Lower lobe of right lung (tissue), 2 donors: ENCODE data around the gene BCL11B. TPM values are rescaled to one million over a fixed set of nuclear protein-coding genes. Genes with fewer than 3 reads are reported as not detected.

ENCODE experiments used
- ATAC-seq, 2 donors: fragments of 200-7000 bp; cut with Tn5 transposase; one replicate each; pipeline ENCODE4 v1.9.1; 2020 to 2022; ENCODE audit warnings: mild to moderate bottlenecking in 2 of 2, moderate library complexity in 2 of 2
- DNase-seq: peaks from one replicate; pipeline ENCODE4 v3.0.0-alpha.2; 2020
- H3K27ac ChIP-seq: fragments of 200-600 bp; one replicate; pipeline ENCODE4 v1.8.0; 2022
- H3K27me3 ChIP-seq: fragments of 200-600 bp; one replicate; pipeline ENCODE4 v1.8.0; 2022; ENCODE audit warnings: low read depth
- H3K36me3 ChIP-seq: fragments of 200-600 bp; one replicate; pipeline ENCODE4 v1.8.0; 2022; ENCODE audit warnings: mild to moderate bottlenecking
- H3K4me1 ChIP-seq: fragments of 200-600 bp; one replicate; pipeline ENCODE4 v1.8.0; 2022
- H3K4me3 ChIP-seq: fragments of 200-600 bp; one replicate; pipeline ENCODE4 v1.8.0; 2022; ENCODE audit warnings: mild to moderate bottlenecking
- H3K9me3 ChIP-seq: fragments of 200-600 bp; one replicate; pipeline ENCODE4 v1.8.0; 2022
- intact Hi-C: fragments of 100-400 bp; cut with DNase I; formaldehyde crosslinking; loops from one replicate; pipeline ENCODE4 v1.11.0; 2022
- total RNA-seq: library from RNA; stranded (reverse); fragmentation: NEBNext Ultra II Directional; extraction: Animal tissue kit (Norgen Biotek cat#: 25700); gene quantifications from one replicate; pipeline ENCODE4 v1.2.1, GENCODE V29; 2021
- TF ChIP-seq, protein P1 (sequence below): fragments of 200-600 bp; IDR thresholded peaks from one replicate; pipeline ENCODE4 v1.8.0; 2022; ENCODE audit warnings: antibody characterized with exemption, mild to moderate bottlenecking
- donor health status: DM: no; HTN: yes; CAD: no; lungs with severe emphysema.

BCL11B gene
- total RNA-seq, 1 donor from 2014 or later, result 2.3 TPM

DNA sequence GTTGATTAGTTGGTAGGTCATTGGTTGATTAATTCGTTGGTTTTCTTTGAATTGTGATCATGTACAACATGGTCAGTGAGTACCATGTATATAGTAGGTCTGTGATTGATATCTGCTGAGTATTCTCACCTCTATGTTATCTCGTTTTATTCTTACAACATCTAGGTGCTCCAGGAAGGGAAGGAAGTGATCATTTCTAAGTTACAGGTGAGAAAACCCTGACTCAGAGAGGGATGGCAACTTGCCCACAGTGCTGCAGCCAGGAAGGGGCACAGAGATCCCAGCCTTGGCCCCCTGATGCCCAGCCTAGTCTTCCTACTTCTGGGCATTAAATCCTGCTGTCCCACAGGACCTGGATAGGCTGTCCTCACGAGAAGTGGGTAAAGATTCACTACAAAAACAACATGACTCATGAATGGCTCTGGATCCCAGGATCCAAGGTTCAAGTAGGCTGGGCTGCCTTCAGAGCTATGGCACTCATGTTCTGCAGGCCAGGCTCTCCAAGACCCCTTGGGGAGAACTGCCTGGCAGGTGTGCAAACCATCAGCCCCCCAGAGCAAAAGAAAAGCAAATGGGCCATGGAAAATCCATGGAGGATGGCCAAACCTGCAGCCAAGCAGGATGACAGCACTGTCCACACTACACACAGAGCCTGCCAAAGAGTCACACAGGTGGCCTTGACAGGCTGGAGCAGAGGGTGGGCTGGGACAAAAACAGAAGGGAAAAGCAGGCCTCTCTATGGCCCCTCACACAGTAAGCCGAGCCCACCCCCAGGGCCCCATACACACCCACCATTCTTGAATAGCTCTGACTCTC, 146.2 kb downstream of the BCL11B start:
- Histone ChIP-seq H3K27me3 (no peaks in the 10 kb centered on the region), H3K9me3 (no peaks in the 10 kb centered on the region), H3K27ac (no peak overlapping the region), H3K4me3 (no peak overlapping the region), H3K4me1 (no peaks in the 10 kb centered on the region), H3K36me3 (no peaks in the 10 kb centered on the region)
- no peak for ATAC-seq
- no peak for DNase-seq
- TF ChIP-seq, protein P1, sequence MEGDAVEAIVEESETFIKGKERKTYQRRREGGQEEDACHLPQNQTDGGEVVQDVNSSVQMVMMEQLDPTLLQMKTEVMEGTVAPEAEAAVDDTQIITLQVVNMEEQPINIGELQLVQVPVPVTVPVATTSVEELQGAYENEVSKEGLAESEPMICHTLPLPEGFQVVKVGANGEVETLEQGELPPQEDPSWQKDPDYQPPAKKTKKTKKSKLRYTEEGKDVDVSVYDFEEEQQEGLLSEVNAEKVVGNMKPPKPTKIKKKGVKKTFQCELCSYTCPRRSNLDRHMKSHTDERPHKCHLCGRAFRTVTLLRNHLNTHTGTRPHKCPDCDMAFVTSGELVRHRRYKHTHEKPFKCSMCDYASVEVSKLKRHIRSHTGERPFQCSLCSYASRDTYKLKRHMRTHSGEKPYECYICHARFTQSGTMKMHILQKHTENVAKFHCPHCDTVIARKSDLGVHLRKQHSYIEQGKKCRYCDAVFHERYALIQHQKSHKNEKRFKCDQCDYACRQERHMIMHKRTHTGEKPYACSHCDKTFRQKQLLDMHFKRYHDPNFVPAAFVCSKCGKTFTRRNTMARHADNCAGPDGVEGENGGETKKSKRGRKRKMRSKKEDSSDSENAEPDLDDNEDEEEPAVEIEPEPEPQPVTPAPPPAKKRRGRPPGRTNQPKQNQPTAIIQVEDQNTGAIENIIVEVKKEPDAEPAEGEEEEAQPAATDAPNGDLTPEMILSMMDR, result no peak
- intact Hi-C loops, result no loop called here

DNA sequence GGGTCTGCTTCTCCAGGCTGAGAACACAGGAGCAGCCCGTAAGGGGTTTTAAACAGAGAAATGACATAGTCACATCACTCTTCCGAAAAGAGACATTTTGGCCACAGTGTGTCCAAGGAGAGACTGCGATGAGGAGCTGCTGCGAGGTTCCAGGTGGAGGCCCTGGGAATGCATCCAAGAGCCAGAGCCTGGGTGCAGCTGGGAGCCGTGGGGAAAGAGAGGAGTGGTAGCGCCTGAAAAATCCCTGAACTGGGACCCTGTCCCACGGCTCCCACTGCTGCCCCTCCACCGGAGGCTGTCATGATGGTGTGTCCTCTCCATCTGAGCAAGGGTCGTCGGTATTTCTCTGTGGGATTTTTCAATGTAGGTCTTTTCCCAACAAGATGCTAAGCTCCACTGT, 146.9 kb downstream of the BCL11B start:
- TF ChIP-seq, protein P1, result no peak
- no peaks in the 10 kb centered on the region for H3K27me3 ChIP-seq
- intact Hi-C loops, result no loop called here
- H3K36me3 ChIP-seq, result no peaks in the 10 kb centered on the region
- no peak overlapping the region for H3K4me3 ChIP-seq
- DNase-seq, result no peak
- no peaks in the 10 kb centered on the region for H3K4me1 ChIP-seq
- no peak overlapping the region for H3K27ac ChIP-seq
- ATAC-seq, result no peak
- no peaks in the 10 kb centered on the region for H3K9me3 ChIP-seq

DNA sequence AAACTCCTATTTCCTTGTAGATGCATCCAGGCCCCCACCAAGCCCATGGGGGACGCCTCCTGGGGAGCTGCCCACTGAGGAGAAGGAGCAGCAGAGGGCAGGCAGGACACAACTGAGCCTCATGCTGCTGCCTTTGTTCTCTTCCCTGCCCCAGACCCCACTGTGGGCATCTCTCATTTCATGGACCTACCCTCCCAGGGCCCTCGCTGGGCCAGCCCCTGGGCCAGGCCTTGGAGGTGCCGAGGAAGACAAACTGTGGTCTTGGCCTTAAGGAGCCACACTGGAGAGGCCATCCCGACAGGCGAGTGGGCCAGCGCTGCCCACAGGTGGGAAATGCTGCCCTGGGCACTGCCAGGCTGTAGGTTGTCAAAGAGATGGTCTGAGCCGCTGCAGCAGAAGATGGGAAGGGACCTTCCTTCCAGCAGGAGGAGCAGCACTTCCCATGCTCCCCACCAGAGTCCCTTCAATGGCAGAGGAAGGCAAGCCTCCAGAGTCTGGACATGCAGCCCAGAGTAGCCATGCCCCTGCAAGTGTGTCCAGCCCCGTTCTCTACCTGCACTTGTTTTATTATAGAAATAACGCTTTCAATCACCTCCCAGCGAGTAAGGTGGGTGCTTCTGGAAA, 147.4 kb downstream of the BCL11B start:
- intact Hi-C loops, result no loop called here
- no peak for ATAC-seq

DNA sequence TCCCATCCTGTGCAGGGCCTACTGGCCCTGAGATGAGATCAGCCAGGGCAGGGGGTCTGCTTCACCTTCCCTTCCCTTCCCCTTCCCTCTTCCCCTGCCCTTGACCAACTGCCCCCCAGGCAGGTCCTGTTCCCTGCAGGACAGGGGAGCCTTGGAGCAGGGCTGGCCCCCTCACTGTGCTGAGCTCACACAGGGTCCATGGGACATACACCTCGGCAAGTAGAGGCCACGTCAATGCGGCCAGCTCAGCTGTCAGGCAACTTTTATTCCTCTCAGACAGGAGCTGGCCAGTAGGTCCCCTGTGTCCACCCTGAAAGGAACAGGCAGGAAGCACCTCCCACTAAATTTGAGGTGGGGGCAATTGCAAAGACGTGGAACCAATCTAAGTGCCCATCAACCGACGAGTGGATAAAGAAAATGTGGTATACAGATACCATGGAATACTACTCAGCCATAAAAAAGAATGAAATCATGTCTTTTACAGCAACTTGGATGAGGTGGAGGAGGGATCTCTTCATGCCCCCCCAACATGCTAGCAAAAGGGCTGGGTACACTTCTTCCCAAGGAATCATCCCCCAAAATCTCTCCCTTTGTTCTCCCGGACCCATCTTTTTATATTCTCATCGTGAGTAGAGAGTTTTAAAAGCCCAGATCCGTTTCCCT, 148.7 kb downstream of the BCL11B start:
- DNase-seq (no peak), ATAC-seq (no peak)
- Histone ChIP-seq H3K27ac (no peak overlapping the region), H3K4me1 (no peaks in the 10 kb centered on the region), H3K27me3 (peaks cover 14% of the 10 kb centered on the region), H3K4me3 (no peak overlapping the region), H3K36me3 (no peaks in the 10 kb centered on the region), H3K9me3 (no peaks in the 10 kb centered on the region)
- TF ChIP-seq, protein P1, result no peak
- intact Hi-C loops, result no loop called here

More for the DNA sequence above, 147.4 kb downstream of the BCL11B start:
- Histone ChIP-seq H3K4me1 (no peaks in the 10 kb centered on the region), H3K4me3 (no peak overlapping the region), H3K27me3 (peaks cover 3% of the 10 kb centered on the region), H3K27ac (no peak overlapping the region), H3K9me3 (no peaks in the 10 kb centered on the region), H3K36me3 (no peaks in the 10 kb centered on the region)
- DNase-seq, result no peak
- TF ChIP-seq, protein P1, result no peak

DNA sequence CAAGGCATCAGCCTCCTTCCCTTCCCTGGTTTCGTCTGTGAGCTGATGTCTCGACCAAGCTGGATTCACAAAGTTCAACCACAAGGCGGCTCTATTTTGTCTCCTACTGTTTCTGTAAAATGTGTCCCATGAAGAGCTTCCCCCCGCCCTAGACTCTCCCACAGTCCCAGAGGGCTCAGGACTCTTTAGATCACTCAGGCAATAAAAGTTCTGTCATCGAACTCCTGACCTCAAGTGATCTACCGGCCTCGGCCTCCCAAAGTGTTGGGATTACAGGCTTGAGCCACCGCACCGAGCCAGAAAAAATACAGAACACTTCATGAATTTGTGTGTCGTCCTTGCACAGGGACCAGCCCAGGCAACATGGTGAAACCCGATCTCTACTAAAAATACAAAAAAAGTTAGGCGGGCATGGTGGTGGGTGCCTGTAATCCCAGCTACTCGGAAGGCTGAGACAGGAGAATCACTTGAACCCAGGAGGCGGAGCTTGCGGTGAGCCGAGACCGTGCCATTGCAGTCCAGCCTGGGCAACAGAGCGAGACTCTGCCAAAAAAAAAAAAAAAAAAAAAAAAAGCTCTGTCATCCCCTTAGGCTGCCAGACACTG, 149.4 kb downstream of the BCL11B start:
- Histone ChIP-seq H3K4me3 (no peak overlapping the region), H3K27me3 (peaks cover 21% of the 10 kb centered on the region), H3K36me3 (no peaks in the 10 kb centered on the region), H3K4me1 (no peaks in the 10 kb centered on the region), H3K9me3 (no peaks in the 10 kb centered on the region), H3K27ac (no peak overlapping the region)
- no peak for DNase-seq
- no peak for ATAC-seq
- intact Hi-C loops, result no loop called here
- TF ChIP-seq, protein P1, result no peak
